G401 (cell line): ENCODE results near the gene CTBS. TPM values are rescaled to one million over a fixed set of nuclear protein-coding genes. Genes with fewer than 3 reads are reported as not detected.

Experiments
- DNase-seq: peaks from one replicate; pipeline ENCODE4 v3.0.0-alpha.2; 2015; ENCODE audit warnings: low spot score
- in situ Hi-C: cut with HindIII; loops from 2 replicates; pipeline ENCODE4 v1.10.0; 2016; ENCODE audit warnings: low sequenced_read_pairs, mixed read lengths
- total RNA-seq: library from RNA; depleted of rRNA; stranded (reverse); fragments of >200 nt; shearing (Covaris generic); gene quantifications from 2 replicates; pipeline ENCODE4 v1.2.3, GENCODE V29; 2014; rRNA removed

Gene CTBS, protein sequence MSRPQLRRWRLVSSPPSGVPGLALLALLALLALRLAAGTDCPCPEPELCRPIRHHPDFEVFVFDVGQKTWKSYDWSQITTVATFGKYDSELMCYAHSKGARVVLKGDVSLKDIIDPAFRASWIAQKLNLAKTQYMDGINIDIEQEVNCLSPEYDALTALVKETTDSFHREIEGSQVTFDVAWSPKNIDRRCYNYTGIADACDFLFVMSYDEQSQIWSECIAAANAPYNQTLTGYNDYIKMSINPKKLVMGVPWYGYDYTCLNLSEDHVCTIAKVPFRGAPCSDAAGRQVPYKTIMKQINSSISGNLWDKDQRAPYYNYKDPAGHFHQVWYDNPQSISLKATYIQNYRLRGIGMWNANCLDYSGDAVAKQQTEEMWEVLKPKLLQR
- total RNA-seq: 3.6 and 3.9 TPM in 2 replicates

- in situ Hi-C loops: no loop called here
- DNase-seq: peak; percentile 85
Observed at GRCh38 chr1:84573967-84574842, at the start of gene CTBS. Gene CTBS (minus strand): TSS chr1:84574440. CDS start chr1:84574415, 25 bp downstream.

- no peak for DNase-seq
- in situ Hi-C loops: no loop called here
Observed at GRCh38 chr1:84621553-84621952, 47.3 kb upstream of the CTBS start.

GRCh38 chr1:84620720-84621313 is 46.6 kb upstream of the CTBS start:
- DNase-seq: peak; percentile 79
- in situ Hi-C loops: no loop called here

DNA sequence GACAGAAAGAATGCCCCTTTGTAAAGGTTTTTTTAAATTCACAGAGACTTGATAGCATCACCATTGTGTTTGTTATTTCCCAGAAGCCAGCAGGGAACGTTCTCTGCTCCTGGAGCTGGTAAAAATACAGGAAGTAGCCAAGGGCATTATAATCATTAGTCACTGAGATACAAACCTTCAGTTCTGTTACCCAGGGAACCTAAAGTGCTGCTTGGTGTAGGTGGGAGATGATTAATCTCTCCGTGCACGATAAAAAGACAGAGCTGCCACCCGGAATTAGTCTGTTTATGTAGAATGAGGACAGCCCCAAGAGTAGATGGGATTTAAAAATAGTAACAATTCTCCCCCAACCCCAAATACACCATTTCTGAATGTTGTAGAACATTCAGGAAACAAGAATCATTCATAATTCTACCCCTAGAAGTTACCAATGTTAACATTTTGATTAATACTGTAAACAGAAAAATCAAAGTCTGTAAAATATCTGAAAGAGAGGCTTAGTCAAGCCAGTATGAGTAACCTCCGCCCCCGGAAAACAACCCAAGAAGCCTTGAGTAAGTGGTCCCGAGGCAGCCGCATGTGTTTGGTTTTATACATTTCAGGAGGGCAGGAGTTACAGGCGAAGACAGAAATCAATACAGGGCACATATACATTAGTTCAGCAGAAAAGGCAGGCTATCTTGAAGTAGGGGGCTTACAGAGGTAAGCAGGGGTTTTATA is 45.3 kb upstream of the CTBS start:
- in situ Hi-C loops: no loop called here
- DNase-seq: peak; percentile 61

DNA sequence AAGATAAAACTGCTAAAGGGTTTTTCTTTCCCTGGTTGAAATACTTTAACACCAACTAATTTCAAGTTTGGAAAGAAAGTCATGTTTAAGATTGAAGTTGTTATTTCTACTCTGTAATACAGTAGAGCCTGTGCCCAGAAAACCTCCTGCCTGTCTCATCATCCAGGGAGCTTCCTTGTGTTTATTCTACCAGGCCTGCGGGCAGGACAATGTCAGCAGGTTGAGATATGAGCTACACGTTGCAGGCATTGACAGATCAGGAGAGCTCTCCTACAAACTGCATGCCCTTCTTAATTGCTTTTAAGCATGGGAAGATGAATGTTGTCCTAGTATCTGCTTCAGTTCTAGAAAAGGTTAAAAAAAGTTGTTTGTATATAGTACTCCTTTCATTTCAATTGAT is 43.1 kb upstream of the CTBS start:
- DNase-seq: peak; percentile 25
- in situ Hi-C loops: no loop called here

- DNase-seq: no peak
- in situ Hi-C loops: no loop called here
Observed at GRCh38 chr1:84615790-84616189, 41.5 kb upstream of the CTBS start.

GRCh38 chr1:84613887-84614286 is 39.6 kb upstream of the CTBS start:
- in situ Hi-C loops: no loop called here
- no peak for DNase-seq

GRCh38 chr1:84613026-84613425 is 38.8 kb upstream of the CTBS start:
- in situ Hi-C loops: no loop called here

DNA sequence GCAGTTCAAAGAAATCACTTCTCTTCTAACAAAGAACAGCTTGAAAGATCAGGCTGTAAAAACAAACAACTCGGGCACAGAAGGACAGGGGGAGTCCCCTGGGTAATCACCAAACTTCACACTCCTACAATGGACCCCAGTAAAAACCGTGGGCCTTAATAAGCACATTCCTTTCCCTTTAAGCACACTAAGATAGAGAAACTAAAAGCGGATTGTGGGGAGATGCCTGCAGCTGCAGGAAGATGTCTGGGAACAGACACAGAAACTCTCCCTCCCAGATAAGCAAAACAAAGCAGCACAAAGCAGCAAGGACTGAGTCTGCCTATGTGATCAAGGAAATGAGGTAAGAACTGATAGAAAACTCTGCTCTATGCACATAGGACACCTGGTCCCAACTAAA is 37.6 kb upstream of the CTBS start:
- no peak for DNase-seq
- in situ Hi-C loops: no loop called here

More at GRCh38 chr1:84613026-84613425, 38.8 kb upstream of the CTBS start:
- DNase-seq: no peak

- no peak for DNase-seq
- in situ Hi-C loops: no loop called here
Observed at GRCh38 chr1:84611091-84611490, 36.9 kb upstream of the CTBS start.

DNA sequence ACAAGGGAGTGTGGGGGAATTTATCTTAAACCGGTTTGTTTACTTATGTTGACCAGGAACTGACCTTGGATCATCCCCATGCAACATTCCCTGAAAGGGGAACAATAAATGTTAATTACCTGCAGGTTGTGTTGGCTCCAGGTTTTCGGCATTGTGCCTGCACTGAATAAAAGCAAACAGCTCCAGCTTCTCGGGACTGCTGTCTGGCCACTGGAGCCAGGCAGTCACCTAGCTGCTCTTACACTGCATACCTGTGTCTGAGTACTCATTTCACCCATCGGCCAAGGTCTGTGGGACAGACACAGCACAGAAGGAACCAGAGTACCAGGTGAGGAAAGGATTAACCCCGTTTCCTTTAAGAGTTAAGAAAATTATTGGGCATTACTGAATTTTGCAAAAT is 32.7 kb upstream of the CTBS start:
- DNase-seq: no peak
- in situ Hi-C loops: no loop called here

DNA sequence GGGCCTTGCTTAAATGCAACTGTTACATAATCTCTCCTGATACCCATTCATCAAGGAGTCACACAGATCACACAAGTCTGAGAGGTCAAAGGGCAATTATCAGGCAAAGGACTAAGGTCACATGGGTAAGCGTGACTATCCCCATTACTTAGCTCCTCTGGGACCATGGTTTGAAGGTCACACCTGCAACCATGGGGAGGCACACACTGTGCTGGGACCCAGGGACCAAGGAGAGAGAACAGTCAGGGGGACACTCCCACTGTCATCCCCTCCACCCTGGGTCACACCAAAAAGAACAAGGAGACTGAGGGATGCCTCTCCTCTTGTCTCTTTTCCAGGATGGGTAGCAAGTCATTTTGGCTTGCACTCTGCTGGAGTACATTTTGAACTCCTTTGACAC is 30.9 kb upstream of the CTBS start:
- no peak for DNase-seq
- in situ Hi-C loops: no loop called here

DNA sequence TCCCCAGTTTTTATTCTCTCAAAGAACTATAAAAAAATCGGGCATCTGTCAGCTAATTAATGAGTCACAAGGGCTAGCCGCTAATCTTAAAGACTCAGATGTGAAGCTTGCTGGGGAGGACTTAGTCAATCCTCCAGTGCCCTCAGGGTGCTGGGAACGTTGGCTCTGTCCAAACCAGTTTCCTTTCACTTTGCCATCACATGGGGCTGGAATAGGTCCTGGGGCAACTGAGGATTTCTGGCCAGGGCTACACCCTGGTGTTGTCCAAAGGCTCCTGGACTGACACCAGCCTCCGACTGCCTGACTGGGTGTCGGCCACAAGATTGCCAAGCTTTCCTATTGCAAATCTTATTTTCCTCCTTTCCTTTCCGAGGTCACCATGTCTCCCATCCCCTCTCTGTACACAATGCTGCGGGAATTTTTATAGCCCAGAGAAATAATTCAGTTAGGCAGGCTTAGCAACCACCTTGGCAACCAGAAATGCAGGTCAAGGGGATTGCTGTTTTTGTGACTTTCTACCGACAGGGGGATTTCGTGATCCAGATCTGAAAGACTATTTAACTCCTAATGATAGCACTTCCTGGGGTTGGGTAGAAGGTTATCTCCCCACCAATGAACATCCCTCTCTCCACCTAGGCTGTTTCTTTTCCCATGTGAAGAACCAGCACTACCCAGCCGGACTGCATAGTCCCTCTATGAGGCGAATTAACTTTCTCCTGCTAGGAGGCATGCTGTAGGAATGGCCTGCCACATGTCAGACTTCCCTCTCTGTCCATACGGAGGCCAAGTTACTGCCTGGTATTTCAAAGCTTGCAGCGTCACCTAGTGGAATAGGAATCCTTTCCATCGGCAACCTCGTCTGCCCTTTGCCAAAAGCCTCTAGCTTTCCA is 29.9 kb upstream of the CTBS start:
- in situ Hi-C loops: no loop called here
- no peak for DNase-seq

GRCh38 chr1:84603223-84603622 is 29.0 kb upstream of the CTBS start:
- in situ Hi-C loops: no loop called here
- no peak for DNase-seq

DNA sequence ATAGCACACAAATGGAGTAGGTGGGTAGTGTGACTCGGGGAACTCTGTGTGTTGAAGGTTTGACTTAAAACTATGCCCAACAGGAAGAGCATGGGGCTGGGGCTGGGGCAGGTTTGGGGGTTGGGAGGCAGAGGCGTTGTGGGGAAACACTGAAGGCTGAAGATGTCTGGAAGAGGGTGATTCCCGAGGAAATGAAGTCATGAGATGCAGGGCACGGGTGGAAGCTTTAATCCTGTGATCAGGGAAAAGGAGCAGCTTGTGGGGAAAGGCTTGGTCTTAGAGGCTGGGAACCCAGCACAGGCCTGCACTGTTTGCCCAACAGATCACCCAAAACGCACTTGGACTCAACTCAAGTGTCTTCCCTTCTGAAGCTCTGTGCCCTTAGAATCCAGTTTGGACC is 26.6 kb upstream of the CTBS start:
- DNase-seq: no peak
- in situ Hi-C loops: no loop called here

- in situ Hi-C loops: no loop called here
Observed at GRCh38 chr1:84598846-84599741, 24.9 kb upstream of the CTBS start.

DNA sequence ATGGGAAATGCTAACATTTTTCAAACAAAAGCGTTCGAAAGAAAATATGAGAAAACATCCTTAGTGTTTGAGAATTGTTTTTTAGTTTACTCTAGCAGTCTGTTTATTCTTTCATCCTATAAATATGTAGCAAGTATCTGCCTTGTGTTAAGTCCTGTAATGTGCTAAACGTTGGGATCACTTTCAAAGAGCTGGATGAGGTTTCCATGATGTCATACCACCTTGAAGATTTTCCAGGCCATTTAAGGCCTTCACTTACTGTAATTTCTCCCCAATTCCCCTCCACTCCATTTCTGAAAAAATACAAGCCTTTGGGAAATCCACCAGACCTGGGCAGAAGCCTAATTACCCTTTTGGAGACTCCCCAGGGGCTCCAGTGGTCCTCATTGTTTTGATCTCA is 24.2 kb upstream of the CTBS start:
- in situ Hi-C loops: no loop called here

More at GRCh38 chr1:84598846-84599741, 24.9 kb upstream of the CTBS start:
- DNase-seq: no peak

More for the DNA sequence above, 24.2 kb upstream of the CTBS start:
- no peak for DNase-seq
